ENCODE results near the gene CFAP210. TPM values are rescaled to one million over a fixed set of nuclear protein-coding genes. Genes with fewer than 3 reads are reported as not detected.
"Not testable (repeated sequence)": the region's sequence is repeated elsewhere in the genome, so short reads cannot be mapped to it uniquely, and the experiment has no call there.

CFAP210 gene
- total RNA-seq, 1 donor from 2014 or later, result not detected

DNA sequence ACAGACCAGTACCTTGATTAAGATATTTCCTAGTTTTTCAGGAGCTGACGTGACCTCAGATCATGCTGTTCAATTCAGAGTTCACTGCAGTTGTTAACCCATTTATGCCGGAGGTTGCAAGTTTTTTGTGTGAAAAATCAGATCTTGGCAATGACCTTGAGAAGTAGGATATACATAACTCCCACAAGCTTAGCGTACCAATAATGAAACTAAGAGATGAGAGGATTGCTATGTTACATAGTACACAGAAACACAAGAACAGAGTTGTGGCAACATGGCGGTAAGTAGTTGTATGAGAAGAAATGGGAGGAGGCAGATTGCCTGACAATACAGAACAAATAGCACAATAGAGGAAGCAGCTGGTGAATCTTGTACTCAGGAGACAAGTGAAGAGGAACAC is 71.0 kb downstream of the CFAP210 start:
- no peak for DNase-seq (ENCODE audit: low read depth, low spot score)

- no peak for DNase-seq (ENCODE audit: low read depth, low spot score)
Observed at GRCh38 chr2:169620509-169620908, 73.7 kb downstream of the CFAP210 start.

GRCh38 chr2:169619946-169620345 is 74.3 kb downstream of the CFAP210 start:
- DNase-seq (ENCODE audit: low read depth, low spot score), result no peak

- not testable (repeated sequence) for DNase-seq (ENCODE audit: low read depth, low spot score)
Observed at GRCh38 chr2:169615982-169616381, 78.2 kb downstream of the CFAP210 start.

- no peak for DNase-seq (ENCODE audit: low read depth, low spot score)
Observed at GRCh38 chr2:169613876-169614275, 80.3 kb downstream of the CFAP210 start.

- no peak for DNase-seq (ENCODE audit: low read depth, low spot score)
Observed at GRCh38 chr2:169609264-169609663, 84.9 kb downstream of the CFAP210 start.

DNA sequence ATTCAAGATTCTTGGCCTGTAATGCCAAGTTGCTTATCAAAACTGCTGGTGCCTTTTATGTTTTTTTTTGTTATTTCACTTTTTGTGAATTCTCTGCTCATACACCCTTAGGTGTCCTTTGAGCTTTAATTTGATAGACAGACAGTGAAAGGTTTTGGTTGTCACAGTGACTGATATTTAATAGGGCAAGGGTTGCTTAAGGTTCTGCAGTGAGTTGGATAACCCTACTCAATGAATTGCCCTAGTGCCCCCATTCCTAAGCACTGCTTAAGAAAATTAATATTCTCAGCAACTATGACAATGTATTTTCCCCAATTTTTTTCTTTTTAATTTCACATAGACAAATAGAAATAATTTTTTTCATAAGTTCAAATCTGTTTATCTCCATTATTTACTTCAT is 94.6 kb downstream of the CFAP210 start:
- no peak for DNase-seq (ENCODE audit: low read depth, low spot score)

- no peak for DNase-seq (ENCODE audit: low read depth, low spot score)
Observed at GRCh38 chr2:169598982-169599381, 95.2 kb downstream of the CFAP210 start.

GRCh38 chr2:169596546-169596945 is 97.7 kb downstream of the CFAP210 start:
- DNase-seq (ENCODE audit: low read depth, low spot score), result not testable (repeated sequence)

Other genes with a start within 250 kb of the CFAP210 start
- 2.6 and 3.2 TPM in 2 replicates for gene BBS5, start 214.9 kb downstream of the CFAP210 start, total RNA-seq
- 0.13 and 0.28 TPM in 2 replicates for gene KLHL41, start 184.7 kb downstream of the CFAP210 start, total RNA-seq
- gene FASTKD1, start 120.5 kb downstream of the CFAP210 start, total RNA-seq, result 16.0 and 27.0 TPM in 2 replicates
- 24.2 and 30.8 TPM in 2 replicates for gene PPIG, start 110.1 kb downstream of the CFAP210 start, total RNA-seq
- gene PHOSPHO2, start 64 bp upstream of the CFAP210 start, total RNA-seq, result 1.5 and 2.0 TPM in 2 replicates
- 15.6 and 17.1 TPM in 2 replicates for gene KLHL23, start 39.4 kb upstream of the CFAP210 start, total RNA-seq
- 115 and 146 TPM in 2 replicates for gene SSB, start 104.5 kb upstream of the CFAP210 start, total RNA-seq
- gene METTL5, start 130.5 kb upstream of the CFAP210 start, total RNA-seq, result 44.2 and 47.3 TPM in 2 replicates
- 30.4 and 36.3 TPM in 2 replicates for gene UBR3, start 133.0 kb upstream of the CFAP210 start, total RNA-seq

Measured in pulmonary artery endothelial cell (primary cell).